Renal cortical epithelial cell (primary cell): Measurements from ENCODE around the gene THY1. TPM values are rescaled to one million over a fixed set of nuclear protein-coding genes. Genes with fewer than 3 reads are reported as not detected.
"Not testable (repeated sequence)": the region's sequence is repeated elsewhere in the genome, so short reads cannot be mapped to it uniquely, and the experiment has no call there.

Experiments
- DNase-seq: peaks from one replicate; pipeline ENCODE4 v3.0.0-alpha.2; 2011; ENCODE audit warnings: low read depth
- total RNA-seq: library from RNA; depleted of rRNA; stranded (reverse); fragments of >200 nt; gene quantifications from 2 replicates; pipeline ENCODE4 v1.2.3, GENCODE V29; 2014

THY1 gene
- total RNA-seq = 15.3 and 20.7 TPM in 2 replicates

- DNase-seq = no peak
Measured at GRCh38 chr11:119422809-119423508, at the start of gene THY1. Gene THY1 (minus strand): TSS chr11:119423172. CDS start chr11:119420905, 2,267 bp downstream.

- DNase-seq = no peak
Measured at GRCh38 chr11:119472186-119472855, 49.3 kb upstream of the THY1 start.

- no peak for DNase-seq
Measured at GRCh38 chr11:119471329-119471728, 48.4 kb upstream of the THY1 start.

GRCh38 chr11:119470317-119471291, 47.6 kb upstream of the THY1 start:
- peak; percentile 79 for DNase-seq

- DNase-seq = no peak
Measured at GRCh38 chr11:119469506-119469905, 46.5 kb upstream of the THY1 start.

GRCh38 chr11:119468511-119468910, 45.5 kb upstream of the THY1 start:
- DNase-seq = no peak

- DNase-seq = no peak
Measured at GRCh38 chr11:119461229-119461963, 38.4 kb upstream of the THY1 start.

GRCh38 chr11:119460582-119460981, 37.6 kb upstream of the THY1 start:
- no peak for DNase-seq

GRCh38 chr11:119460097-119460496, 37.1 kb upstream of the THY1 start:
- no peak for DNase-seq

- DNase-seq = no peak
Measured at GRCh38 chr11:119459293-119459976, 36.5 kb upstream of the THY1 start.

- not testable (repeated sequence) for DNase-seq
Measured at GRCh38 chr11:119455708-119456107, 32.7 kb upstream of the THY1 start.

GRCh38 chr11:119455241-119455640, 32.3 kb upstream of the THY1 start:
- DNase-seq = not testable (repeated sequence)

- DNase-seq = no peak
Measured at GRCh38 chr11:119453881-119454280, 30.9 kb upstream of the THY1 start.

GRCh38 chr11:119450590-119451326, 27.8 kb upstream of the THY1 start:
- no peak for DNase-seq

GRCh38 chr11:119449498-119449897, 26.5 kb upstream of the THY1 start:
- no peak for DNase-seq

- DNase-seq = no peak
Measured at GRCh38 chr11:119448380-119448779, 25.4 kb upstream of the THY1 start.

GRCh38 chr11:119447664-119448242, 24.8 kb upstream of the THY1 start:
- no peak for DNase-seq

GRCh38 chr11:119446871-119447663, 24.1 kb upstream of the THY1 start:
- DNase-seq = no peak

GRCh38 chr11:119446434-119446833, 23.5 kb upstream of the THY1 start:
- no peak for DNase-seq
